Kidney (tissue), 14 donors: ENCODE measurements around the gene WNT7A. TPM values are rescaled to one million over a fixed set of nuclear protein-coding genes. Genes with fewer than 3 reads are reported as not detected.

Source experiments
- DNase-seq, 5 donors: peaks; one replicate each; pipeline ENCODE4 v3.0.0-alpha.2; 2013 to 2020
- FAIRE-seq: peaks from 2 replicates; lab custom pipeline; 2012; peaks lifted over from hg19 to GRCh38; lab: Jason Lieb, UNC
- H3K27ac ChIP-seq, 2 donors: one replicate each; pipeline ENCODE4 v1.7.0; 2013; ENCODE audit warnings: low read depth in 2 of 2, low read length in 2 of 2, inconsistent platforms in 1 of 2
- H3K27me3 ChIP-seq: one replicate; pipeline ENCODE4 v1.7.1; 2013; ENCODE audit warnings: low read length, inconsistent platforms; ENCODE audit not compliant: control insufficient read depth, insufficient read depth
- H3K36me3 ChIP-seq, 3 donors: one replicate each; pipeline versions ENCODE4 v1.7.0 to v1.7.1; 2013; ENCODE audit warnings: low read length in 3 of 3, control low read depth in 1 of 3, inconsistent platforms in 1 of 3; ENCODE audit not compliant: insufficient read depth in 3 of 3, control insufficient read depth in 2 of 3
- H3K4me1 ChIP-seq, 3 donors: one replicate each; pipeline versions ENCODE4 v1.7.0 to v1.7.1; 2013; ENCODE audit warnings: low read length in 3 of 3, inconsistent platforms in 1 of 3, low read depth in 1 of 3; ENCODE audit not compliant: control insufficient read depth in 2 of 3, insufficient read depth in 2 of 3
- H3K4me3 ChIP-seq, 3 donors: one replicate each; pipeline versions ENCODE4 v1.7.0 to v1.8.1; 2013; ENCODE audit warnings: low read length in 3 of 3, control low read depth in 1 of 3, inconsistent platforms in 1 of 3
- H3K9ac ChIP-seq, 3 donors: one replicate each; pipeline versions ENCODE4 v1.7.0 to v1.7.1; 2013; ENCODE audit warnings: low read length in 3 of 3, control low read depth in 1 of 3, inconsistent platforms in 1 of 3
- H3K9me3 ChIP-seq, 3 donors: one replicate each; pipeline versions ENCODE4 v1.7.0 to v1.7.1; 2013; ENCODE audit warnings: low read length in 3 of 3, control low read depth in 1 of 3, inconsistent platforms in 1 of 3; ENCODE audit not compliant: control insufficient read depth in 2 of 3, insufficient read depth in 1 of 3
- CTCF ChIP-seq: IDR thresholded peaks from 3 replicates; pipeline ENCODE4 v1.5.1; 2012; ENCODE audit warnings: mild to moderate bottlenecking, moderate library complexity, borderline replicate concordance; ENCODE audit not compliant: insufficient read depth; ENCODE audit errors: extremely low read depth
- intact Hi-C: fragments of 100-400 bp; cut with DNase I; formaldehyde crosslinking; loops from one replicate; pipeline ENCODE4 v1.11.1; 2022
- polyA plus RNA-seq: library from polyadenylated mRNA; stranded (reverse); fragments of 350-450 nt; fragmentation: Illumina TruSeq; extraction: RNeasy Lipid Tissue Mini Kit (QIAGEN cat#74804); gene quantifications from one replicate; pipeline ENCODE4 v1.2.3, GENCODE V29; 2014; ENCODE audit warnings: low read depth, low replicate concordance; ENCODE audit not compliant: insufficient read depth
- total RNA-seq: library from RNA; stranded (reverse); fragmentation: NEBNext Ultra II Directional; extraction: Animal tissue kit (Norgen Biotek cat#: 25700); gene quantifications from one replicate; pipeline ENCODE4 v1.2.1, GENCODE V29; 2021
- donor health status: control.
- donor health status: control.
- donor health status: control.
- donor health status: control.
- donor health status: control.
- donor health status: DM: yes; HTN: yes; CAD: no.
- donor health status: Normal renal cell carcinoma (clear cell type).

WNT7A gene
- total and polyA plus RNA-seq, 2 donors from 2014 or later: 0.13 to 3.3 TPM

DNA sequence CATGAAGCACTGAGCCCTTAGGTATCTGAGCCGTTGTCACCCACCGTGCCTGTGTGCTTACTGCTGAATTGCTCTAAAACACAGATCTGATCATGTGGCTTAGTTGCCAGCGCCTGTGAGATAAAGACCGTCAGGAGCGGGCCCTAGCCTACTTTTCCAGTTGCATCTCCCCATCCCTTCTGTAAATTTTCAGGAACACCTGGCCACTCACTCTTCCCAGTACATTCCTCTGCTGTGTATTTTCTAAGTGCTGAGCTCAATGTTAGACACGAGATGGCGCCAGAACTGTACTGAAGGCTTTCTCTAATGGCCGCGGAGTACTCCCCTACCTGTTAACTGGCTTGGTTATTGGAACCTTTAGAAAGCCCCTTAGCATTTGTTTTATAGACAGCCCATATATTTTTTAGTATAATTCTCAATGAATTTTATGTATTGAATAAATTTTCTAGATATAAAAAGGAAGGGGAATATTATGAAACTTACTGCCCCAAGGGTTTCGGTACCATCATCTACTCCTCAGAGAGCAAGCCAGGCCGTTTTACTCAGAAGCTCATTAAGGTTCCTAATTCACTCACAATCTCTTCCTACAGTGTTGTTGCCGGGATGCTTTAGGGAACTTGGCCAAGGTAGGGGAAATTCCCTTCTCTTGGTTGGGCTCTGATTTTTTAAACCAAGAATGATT is 16.7 kb upstream of the WNT7A start:
- no peaks in the 10 kb centered on the region for H3K27me3 ChIP-seq
- peak overlapping the region in 2 of 3 donors; percentile 54 to 79 for H3K4me3 ChIP-seq
- no peak for FAIRE-seq
- intact Hi-C loops: no loop called here
- no peaks in the 10 kb centered on the region for H3K36me3 ChIP-seq
- peak overlapping the region in 2 of 3 donors; percentile 43 to 85 for H3K9ac ChIP-seq
- H3K9me3 ChIP-seq: peaks cover 0 to 29% (median 3%) of the 10 kb centered on the region in 3 donors
- TF ChIP-seq CTCF: peak; percentile 84
- H3K27ac ChIP-seq: no peak overlapping the region
- H3K4me1 ChIP-seq: peaks cover 0 to 9% (median 5%) of the 10 kb centered on the region in 3 donors
- peak in 4 of 5 donors; percentile 74 to 93 (median 85) for DNase-seq

GRCh38 chr3:13895155-13896105 is 15.6 kb upstream of the WNT7A start:
- FAIRE-seq: peak; percentile 73
- DNase-seq: peak; percentile 94 to 98 (median 96)
- Histone ChIP-seq H3K4me1 (peaks cover 0 to 9% (median 5%) of the 10 kb centered on the region in 3 donors), H3K27me3 (no peaks in the 10 kb centered on the region), H3K36me3 (no peaks in the 10 kb centered on the region), H3K9me3 (peaks cover 0 to 17% (median 0%) of the 10 kb centered on the region in 3 donors), H3K4me3 (peak overlapping the region; percentile 54 to 79 (median 58)), H3K27ac (peak overlapping the region in 1 of 2 donors; percentile 17), H3K9ac (peak overlapping the region; percentile 20 to 85 (median 61))
- intact Hi-C loops: no loop called here
- no peak for TF ChIP-seq CTCF

GRCh38 chr3:13894807-13895154 is 14.9 kb upstream of the WNT7A start:
- intact Hi-C loops: no loop called here
- FAIRE-seq (no peak), DNase-seq (peak in 1 of 5 donors; percentile 74)
- H3K9me3 ChIP-seq: peaks cover 0 to 11% (median 0%) of the 10 kb centered on the region in 3 donors
- no peaks in the 10 kb centered on the region for H3K27me3 ChIP-seq
- H3K9ac ChIP-seq: peak overlapping the region in 1 of 3 donors; percentile 49
- peaks cover 0 to 9% (median 5%) of the 10 kb centered on the region in 3 donors for H3K4me1 ChIP-seq
- no peak overlapping the region for H3K27ac ChIP-seq
- no peaks in the 10 kb centered on the region for H3K36me3 ChIP-seq
- H3K4me3 ChIP-seq: peak overlapping the region; percentile 30 to 79 (median 58)
- no peak for TF ChIP-seq CTCF
